HG03354 (cell line): Measurements from ENCODE around the gene CHTF8.

Experiments used
- ATAC-seq: cut with Tn5 transposase; IDR thresholded peaks from one replicate; pipeline ENCODE4 v1.9.1; 2021; ENCODE audit warnings: mild to moderate bottlenecking; ENCODE audit not compliant: unreplicated experiment, poor library complexity, severe bottlenecking

Gene CHTF8

DNA sequence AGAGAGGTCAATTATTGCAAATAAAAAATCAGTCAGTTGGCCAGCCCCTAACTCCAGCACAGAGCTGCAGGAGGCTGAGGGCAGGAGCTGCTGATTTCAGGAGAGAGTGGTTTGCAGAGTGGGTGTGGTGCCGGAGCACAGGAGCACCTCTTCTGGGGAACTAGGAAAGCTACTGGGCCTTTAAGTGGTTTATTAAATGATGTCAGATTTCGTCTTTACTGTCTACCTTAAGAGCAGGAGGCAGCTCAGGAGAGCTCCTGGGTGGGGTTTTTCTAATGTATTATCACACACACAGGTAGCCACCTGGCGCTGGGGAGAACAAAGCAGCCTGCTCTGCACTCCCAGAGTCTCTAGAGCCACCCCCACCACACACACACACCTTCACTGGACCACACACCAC lies 38.4 kb downstream of the CHTF8 start:
- ATAC-seq: no peak

DNA sequence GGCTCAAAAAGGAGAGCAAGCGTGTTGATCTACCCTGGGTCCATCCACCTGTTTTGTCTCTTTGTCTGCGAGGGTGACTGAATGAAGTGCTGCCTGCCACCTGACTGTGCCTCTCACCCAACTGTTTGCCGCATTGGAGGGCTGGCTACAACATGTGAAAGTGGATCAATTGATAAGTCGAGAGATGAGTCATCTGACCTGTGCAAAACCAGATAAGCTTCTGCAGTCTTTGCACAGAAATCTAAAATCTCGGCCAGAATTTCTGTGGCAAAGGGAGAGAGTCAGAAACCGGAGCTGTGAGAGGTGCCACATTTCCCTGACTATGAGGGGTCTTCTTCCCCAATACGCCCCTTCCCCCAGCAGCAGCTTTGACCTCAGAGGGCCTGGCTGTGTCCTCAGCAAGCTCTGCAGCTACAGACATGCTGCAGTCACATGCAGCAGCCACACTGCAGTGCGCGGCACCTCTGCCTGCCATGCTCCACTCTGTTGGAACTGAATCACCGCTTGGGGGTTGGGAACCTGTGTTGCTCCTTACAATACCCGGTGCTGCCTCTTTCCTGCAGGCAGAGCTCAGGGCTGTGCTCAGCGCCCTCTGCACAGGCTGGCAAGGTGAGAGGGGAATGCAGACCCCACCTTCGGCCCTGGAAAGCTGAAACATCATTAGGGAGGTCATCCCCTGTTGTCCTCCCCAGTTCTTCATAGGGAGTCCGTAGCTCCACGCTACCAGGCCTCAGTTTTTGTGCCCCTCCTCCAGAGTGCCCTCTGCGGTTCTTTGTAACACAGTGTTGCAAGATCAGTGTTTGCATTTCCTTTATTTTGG lies 43.1 kb downstream of the CHTF8 start:
- ATAC-seq: no peak

DNA sequence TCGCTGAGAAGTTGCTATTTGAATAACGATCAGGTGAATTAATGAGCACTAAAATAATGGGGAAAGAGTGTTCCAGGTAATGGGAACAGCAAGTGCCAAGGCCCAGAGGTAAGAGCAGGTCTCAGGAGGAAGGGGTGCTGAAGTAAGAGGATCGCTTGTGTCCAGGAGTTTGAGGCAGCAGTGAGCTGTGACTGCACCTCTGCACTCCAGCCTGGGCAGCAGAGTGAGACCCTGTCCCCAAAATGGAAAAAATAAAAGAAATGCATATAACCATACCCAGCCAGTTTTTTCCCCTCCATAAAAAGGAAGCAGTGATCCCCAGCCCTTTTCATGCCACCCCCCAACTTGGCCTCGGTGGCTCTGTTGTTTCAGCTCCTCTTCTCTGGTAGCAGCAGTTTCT lies 43.7 kb downstream of the CHTF8 start:
- ATAC-seq: no peak

DNA sequence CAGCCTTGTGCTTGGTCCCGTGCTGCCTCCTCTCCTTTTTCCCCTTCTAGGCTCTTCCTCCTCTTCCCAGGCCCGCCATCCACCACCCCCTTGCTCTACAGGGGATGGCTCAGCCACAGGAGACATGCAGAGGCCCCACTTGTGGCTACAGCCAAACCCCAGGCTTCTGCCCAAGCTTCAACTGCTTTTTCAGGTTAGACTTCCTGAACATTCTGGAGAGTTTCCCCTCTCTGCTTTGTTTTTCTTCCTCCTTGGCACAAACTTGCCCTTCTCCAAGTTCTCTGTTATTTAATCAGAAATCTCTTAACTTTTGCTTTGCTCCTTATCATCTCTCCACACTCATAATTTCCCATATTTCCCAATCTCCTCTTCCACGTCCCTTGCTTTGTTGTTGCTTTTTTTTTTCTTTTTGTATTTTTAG lies 45.2 kb downstream of the CHTF8 start:
- no peak for ATAC-seq

DNA sequence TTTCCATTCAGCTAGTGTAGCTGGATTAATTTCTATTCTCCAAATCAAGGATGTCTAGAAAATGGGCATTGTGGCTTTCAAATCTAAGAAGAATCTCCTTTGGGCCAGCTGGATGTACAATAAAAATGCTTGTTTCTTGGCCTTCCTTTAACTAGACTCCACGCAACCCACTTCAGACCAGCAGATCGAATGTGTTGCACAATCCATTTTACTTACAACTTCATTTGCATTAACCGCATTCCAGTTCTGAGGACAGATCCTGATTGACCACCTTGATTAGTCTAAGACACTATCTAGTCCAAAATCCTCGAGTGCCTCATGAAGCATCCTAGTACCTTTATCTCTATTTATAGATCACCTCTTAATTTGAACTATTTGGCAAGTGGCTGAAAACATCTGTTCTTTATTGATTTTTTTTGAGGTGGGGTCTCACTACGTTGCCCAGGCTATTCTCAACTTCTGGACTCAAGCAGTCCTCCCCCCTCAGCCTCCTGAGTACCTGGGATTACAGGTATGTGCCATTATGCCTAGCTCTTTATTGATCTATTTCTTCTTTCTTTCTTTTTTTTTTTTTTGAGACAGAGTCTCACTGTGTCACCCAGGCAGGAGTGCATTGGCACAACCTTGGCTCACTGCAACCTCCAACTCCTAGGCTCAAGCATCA lies 47.2 kb downstream of the CHTF8 start:
- ATAC-seq: no peak

DNA sequence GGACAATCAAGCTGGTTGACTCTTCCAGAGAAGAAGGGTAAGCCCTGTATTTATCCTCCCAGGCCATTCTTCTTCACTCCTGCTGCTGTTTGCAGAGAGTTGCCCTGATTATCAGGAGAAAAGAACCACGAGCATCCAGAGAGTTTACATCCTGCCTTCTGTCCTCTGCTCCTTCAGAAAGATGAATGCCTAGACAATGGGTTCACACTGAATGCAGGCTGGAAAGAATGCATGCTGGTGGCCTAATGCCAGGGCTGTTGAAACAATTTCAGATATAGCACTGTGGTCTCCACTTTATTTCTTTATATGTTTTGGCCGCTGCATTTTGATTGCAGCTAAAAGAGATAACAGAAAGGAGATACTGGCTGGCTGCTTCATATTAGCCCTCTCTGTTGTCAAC lies 48.1 kb downstream of the CHTF8 start:
- ATAC-seq: no peak

DNA sequence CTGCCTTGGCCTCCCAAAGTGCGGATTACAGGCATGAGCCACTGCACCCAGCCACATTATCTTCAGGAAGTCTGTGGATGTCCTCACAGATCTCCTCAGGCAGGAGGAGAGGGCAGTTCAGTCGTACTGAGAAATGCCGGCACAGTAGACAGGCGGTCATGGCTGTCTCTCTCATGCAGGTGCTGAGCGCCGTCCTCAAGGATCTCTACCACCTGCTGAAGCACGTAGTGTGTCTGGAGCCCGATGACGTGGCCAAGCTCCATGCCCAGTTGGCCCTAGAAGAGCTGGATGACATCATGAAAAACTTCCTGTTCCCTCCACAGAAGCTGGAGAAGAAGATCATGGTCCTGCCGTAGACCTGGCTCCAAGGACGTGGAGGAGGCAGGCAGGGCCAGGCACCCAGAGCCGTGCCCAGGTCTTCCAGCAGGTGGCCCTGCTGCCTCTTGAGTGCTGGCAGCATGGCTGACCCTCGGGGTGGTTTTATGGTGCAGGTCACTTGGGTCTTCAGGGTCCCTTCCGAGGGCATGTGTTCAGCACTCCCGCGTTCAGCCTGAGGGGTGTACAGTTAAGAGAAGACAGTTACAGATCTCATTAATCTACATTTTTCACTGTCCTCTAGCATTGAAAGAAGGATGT lies 49.0 kb downstream of the CHTF8 start:
- ATAC-seq: no peak

DNA sequence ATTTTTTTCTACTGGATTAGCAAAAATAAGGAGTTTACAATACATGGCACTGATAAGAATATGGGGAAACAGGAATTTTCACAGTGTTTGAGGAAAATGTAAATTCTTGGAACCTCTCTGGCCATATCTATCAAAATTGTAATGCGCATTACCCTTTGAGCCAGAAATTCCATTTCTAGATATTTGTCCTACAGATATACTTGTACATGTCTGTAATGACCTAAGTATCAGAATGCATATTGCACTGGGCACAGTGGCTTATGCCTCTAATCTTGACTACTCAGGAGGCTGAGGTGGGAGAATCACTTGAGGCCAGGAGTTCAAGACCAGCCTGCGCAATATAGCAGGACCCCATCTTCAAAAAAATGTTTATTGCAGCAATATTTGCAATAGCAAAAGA lies 52.7 kb downstream of the CHTF8 start:
- ATAC-seq: no peak

DNA sequence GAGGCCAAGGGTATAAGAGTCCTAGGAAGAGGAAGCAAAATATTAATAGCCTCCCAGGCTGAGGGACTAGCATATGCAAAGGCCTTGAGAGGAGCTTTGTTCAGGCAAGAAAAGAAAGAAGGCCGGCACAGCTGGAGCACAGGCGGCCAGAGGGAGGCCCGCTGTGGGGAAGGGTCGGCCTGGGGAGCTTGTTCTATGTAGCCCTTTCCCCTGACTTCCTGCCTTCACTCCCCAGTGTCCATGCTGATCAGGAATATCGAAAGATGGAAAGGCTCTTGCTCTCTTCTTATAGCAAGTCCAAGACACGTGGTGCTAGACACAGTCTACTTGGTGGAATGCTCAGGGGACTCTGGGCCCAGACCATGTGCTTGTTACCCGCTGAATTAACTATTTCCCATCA lies 54.3 kb downstream of the CHTF8 start:
- no peak for ATAC-seq

DNA sequence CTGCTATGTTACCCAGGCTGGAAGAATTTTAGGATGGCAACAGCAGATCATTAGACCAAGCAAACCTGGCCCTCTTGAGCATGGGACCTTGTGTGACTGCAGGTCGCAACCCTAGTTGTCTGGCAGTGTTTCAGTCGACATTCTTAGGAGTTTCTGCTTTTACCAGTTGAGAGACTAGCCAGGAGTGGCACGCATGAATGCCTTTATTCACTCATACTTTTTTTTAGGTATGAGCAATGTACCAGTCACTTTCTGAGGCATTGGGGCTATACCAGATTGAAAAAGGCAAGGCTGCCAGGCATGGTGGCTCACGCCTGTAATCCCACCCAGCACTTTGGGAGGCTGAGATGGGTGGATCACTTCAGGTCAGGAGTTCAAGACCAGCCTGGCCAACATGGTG lies 55.1 kb downstream of the CHTF8 start:
- ATAC-seq: no peak

DNA sequence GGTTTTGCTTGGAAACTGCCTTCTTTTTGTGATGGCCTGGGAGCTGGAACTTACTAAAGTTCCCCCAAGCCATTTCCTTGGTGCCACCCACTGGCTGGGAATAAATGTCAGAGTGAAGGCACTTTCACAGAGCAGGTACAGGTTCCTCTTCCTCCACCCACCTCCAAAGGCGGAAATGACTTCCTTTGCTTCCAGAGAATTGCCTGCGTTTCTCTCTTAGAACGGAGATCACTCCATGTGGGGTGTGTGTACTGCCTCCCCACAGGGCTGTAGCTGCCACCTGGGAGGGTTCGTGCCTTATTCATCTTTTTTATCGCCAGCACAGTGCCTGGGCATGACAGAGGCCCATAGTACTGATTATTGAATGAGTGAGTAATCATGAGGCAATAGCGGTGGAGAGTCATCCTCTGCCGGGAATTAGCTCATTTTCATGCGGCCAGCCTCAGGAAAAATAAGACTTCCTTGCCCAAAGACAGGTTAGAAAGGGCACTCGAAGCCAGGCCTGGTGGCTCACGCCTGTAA lies 59.1 kb downstream of the CHTF8 start:
- no peak for ATAC-seq

DNA sequence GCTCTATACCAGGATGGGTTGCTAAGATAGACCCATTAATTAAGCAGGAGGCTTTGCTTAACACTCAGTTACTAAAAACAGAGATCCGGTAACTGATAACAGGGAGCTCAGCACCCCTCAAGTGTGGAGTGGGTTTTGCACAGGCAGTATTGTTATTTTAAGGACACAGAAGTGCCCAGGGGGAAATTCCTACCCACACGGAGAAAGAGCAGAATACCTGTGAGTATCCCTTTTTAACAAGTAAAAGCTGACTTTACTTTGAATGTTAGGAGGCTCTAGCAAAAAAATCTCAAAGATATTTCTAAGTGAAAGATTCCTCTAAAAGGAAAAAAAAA lies 59.8 kb downstream of the CHTF8 start:
- no peak for ATAC-seq

DNA sequence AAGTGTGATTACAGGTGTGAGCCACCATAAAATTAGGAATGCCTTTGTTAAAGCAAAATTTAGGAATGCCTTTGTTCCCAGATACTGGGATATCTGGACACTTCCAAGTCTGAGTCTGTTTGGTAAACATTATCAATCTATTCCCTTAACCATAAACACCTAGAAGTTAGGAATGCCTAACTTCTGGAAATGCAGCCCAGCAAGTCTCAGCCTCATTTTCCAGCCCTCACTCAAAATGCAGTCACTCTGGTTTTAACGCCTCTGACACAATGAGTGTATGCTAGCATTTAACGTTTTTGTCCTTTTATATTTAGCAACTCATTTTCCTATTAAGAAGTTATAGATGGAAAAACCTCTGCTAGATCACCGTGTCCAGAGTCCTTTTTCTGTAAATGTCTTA lies 61.4 kb downstream of the CHTF8 start:
- no peak for ATAC-seq

DNA sequence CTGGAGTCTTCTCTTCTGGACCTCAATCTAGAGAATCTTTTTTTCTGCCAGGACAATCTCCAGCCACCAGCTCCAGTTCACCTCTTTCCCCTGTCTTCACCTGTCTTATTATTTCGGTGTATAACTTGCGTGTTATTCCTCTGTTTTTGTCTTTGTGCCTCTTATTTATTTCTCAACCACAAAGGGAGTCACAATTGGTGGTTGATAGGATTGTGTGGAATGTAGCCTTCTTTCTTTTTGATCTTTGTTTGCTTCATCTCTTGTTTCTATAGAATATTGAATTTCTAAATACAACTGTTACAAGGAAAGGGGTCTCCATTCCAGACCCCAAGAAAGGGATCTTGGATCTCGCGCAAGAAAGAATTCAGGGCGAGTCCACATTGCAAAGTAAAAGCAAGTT lies 62.9 kb downstream of the CHTF8 start:
- ATAC-seq: no peak
